HepG2 (cell line): ENCODE measurements around the gene CNEP1R1. TPM values are rescaled to one million over a fixed set of nuclear protein-coding genes. Genes with fewer than 3 reads are reported as not detected.

Source experiments
- AHR ChIP-seq: IDR thresholded peaks from 2 replicates; pipeline ENCODE4 v1.6.1; 2018; ENCODE audit warnings: missing genetic modification reagents, missing compliant biosample characterization
- ARID4A ChIP-seq: sonication (generic); formaldehyde crosslinking; IDR thresholded peaks from 2 replicates; pipeline ENCODE4 v1.5.0; 2020; ENCODE audit warnings: mild to moderate bottlenecking, missing genetic modification reagents, borderline replicate concordance
- ARNT2 ChIP-seq: sonication (generic); formaldehyde crosslinking; IDR thresholded peaks from 2 replicates; pipeline ENCODE4 v1.8.0; 2022; ENCODE audit warnings: mild to moderate bottlenecking, low read depth, missing genetic modification reagents, moderate library complexity
- ASH2L ChIP-seq: fragments of 300-600, 200-600 bp; sonication (generic); IDR thresholded peaks from 2 replicates; pipeline ENCODE4 v1.7.0; 2017; ENCODE audit warnings: low read depth, mild to moderate bottlenecking, moderate library complexity, mixed read lengths, low read length; ENCODE audit not compliant: insufficient read length
- GTF2F1 ChIP-seq: fragments of 150-350 bp; IDR thresholded peaks from 2 replicates; pipeline ENCODE4 v1.6.1; 2014; ENCODE audit warnings: low read length
- HDAC2 ChIP-seq: sonication (generic); formaldehyde crosslinking; IDR thresholded peaks from 2 replicates; pipeline ENCODE4 v1.4.0; 2020; ENCODE audit warnings: missing genetic modification reagents
- LCORL ChIP-seq, 2 experiments: fragments of 450-650 bp in 1 of 2; sonication (generic) in 1 of 2; formaldehyde crosslinking in 1 of 2; IDR thresholded peaks; 2 replicates each; pipeline versions ENCODE4 v1.5.0 to v1.6.1; 2017 to 2020; ENCODE audit warnings: antibody characterized with exemption in 1 of 2, missing genetic modification reagents in 1 of 2
- MLX ChIP-seq: IDR thresholded peaks from 2 replicates; pipeline ENCODE4 v1.6.1; 2016
- SNAPC4 ChIP-seq: sonication (generic); formaldehyde crosslinking; IDR thresholded peaks from 2 replicates; pipeline ENCODE4 v1.4.0; 2020; ENCODE audit warnings: mild to moderate bottlenecking, missing genetic modification reagents
- TFAP4 ChIP-seq: sonication (generic); IDR thresholded peaks from 2 replicates; pipeline ENCODE4 v1.6.1; 2016; ENCODE audit warnings: low read depth, borderline replicate concordance
- ZKSCAN8 ChIP-seq: IDR thresholded peaks from 2 replicates; pipeline ENCODE4 v1.6.1; 2016; ENCODE audit warnings: borderline replicate concordance, missing genetic modification reagents, missing compliant biosample characterization
- ZNF256 ChIP-seq: sonication (generic); formaldehyde crosslinking; conservative IDR thresholded peaks from 2 replicates; pipeline ENCODE4 v1.4.0; 2020; ENCODE audit warnings: missing genetic modification reagents
- ZNF292 ChIP-seq: sonication (generic); formaldehyde crosslinking; IDR thresholded peaks from 2 replicates; pipeline ENCODE4 v1.8.1; 2022; ENCODE audit warnings: mild to moderate bottlenecking, low read depth, missing genetic modification reagents, borderline replicate concordance
- ZNF33B ChIP-seq: sonication (generic); formaldehyde crosslinking; IDR thresholded peaks from 2 replicates; pipeline ENCODE4 v1.5.1; 2020; ENCODE audit warnings: mild to moderate bottlenecking, missing genetic modification reagents
- ZNF441 ChIP-seq: sonication (generic); formaldehyde crosslinking; IDR thresholded peaks from 2 replicates; pipeline ENCODE4 v1.7.0; 2021; ENCODE audit warnings: missing genetic modification reagents, borderline replicate concordance
- ZNF572 ChIP-seq: sonication (generic); formaldehyde crosslinking; IDR thresholded peaks from 2 replicates; pipeline ENCODE4 v1.5.1; 2020; ENCODE audit warnings: mild to moderate bottlenecking, missing genetic modification reagents
- ZNF781 ChIP-seq: sonication (generic); formaldehyde crosslinking; IDR thresholded peaks from 2 replicates; pipeline ENCODE4 v1.5.1; 2020; ENCODE audit warnings: borderline replicate concordance, mild to moderate bottlenecking, missing genetic modification reagents; ENCODE audit errors: not compliant biosample characterization
- polyA plus RNA-seq, 8 experiments: library from polyadenylated mRNA; depleted of rRNA in 3 of 8; stranded (reverse) in 7 of 8; unstranded in 1 of 8; fragments of >200 nt; fragmentation: Illumina TruSeq in 4 of 8; extraction: Trizol in 4 of 8; gene quantifications; 2 replicates each; pipeline versions ENCODE4 v1.2.1 to v1.2.3, GENCODE V29; 2011 to 2016; ENCODE audit warnings: low read depth in 4 of 8, missing spikeins in 1 of 8, mixed read lengths in 1 of 8; ENCODE audit not compliant: insufficient read depth in 1 of 8
- total RNA-seq, 5 experiments: library from RNA; depleted of rRNA; stranded (reverse); fragments of >200 nt; fragmentation: Illumina TruSeq; extraction: Trizol; gene quantifications; 2 replicates each; pipeline ENCODE4 v1.2.3, GENCODE V29; 2016; ENCODE audit warnings: low read depth in 1 of 5

The CNEP1R1 gene
- total and polyA plus RNA-seq, 2 of the 13 experiments (the other 11 are each of a cell fraction or from before 2014, with no cell fraction given), result 23.6 to 26.8 TPM

GRCh38 chr16:50035468-50035992, 10.5 kb downstream of the CNEP1R1 start (continued):
- TF ChIP-seq GTF2F1, result no peak
- TF ChIP-seq ZNF256 (CRISPR knock-in tag), result no peak
- TF ChIP-seq ASH2L, result peak; percentile 99
- no peak for TF ChIP-seq ARNT2 (CRISPR knock-in tag)
- no peak for TF ChIP-seq ZNF33B (CRISPR knock-in tag)
- no peak for TF ChIP-seq ZNF572
- 0 out of 2 replicates have a peak, but pooled peaks have one; percentile 24 for TF ChIP-seq ZKSCAN8
- no peak for TF ChIP-seq ZNF441
- TF ChIP-seq LCORL (IDR thresholded peaks at IDR 0.05), result no peak
- no peak; the same call in 1 of the 2 replicates for TF ChIP-seq LCORL (CRISPR knock-in tag; IDR thresholded peaks at IDR 0.05)
- TF ChIP-seq ARID4A (CRISPR knock-in tag), result peak; percentile 30; the same call in 1 of the 2 replicates
- TF ChIP-seq SNAPC4 (CRISPR knock-in tag), result peak; percentile 34; the same call in 1 of the 2 replicates
- no peak for TF ChIP-seq MLX (CRISPR knock-in tag)
- peak; percentile 56; the same call in 1 of the 2 replicates for TF ChIP-seq TFAP4
- peak; percentile 75 for TF ChIP-seq HDAC2 (CRISPR knock-in tag)
- TF ChIP-seq ZNF292 (CRISPR knock-in tag), result no peak
- TF ChIP-seq ZNF781 (CRISPR knock-in tag), result no peak
- no peak for TF ChIP-seq AHR (CRISPR knock-in tag)
